ENCODE results near the gene STMN1. TPM values are rescaled to one million over a fixed set of nuclear protein-coding genes. Genes with fewer than 3 reads are reported as not detected.
A peak's percentile ranks its signal among the peaks of the same experiment; 100 is the strongest.

STMN1 gene
- total RNA-seq, 1 experiment from 2014 or later: 206 TPM

GRCh38 chr1:25896266-25896665 is 10.0 kb downstream of the STMN1 start:
- Histone ChIP-seq H3K9me3 (ENCODE audit: low read length) (no peaks in the 10 kb centered on the region), H3K9me2 (replicated peaks; ENCODE audit: low read length) (no peaks in the 10 kb centered on the region), H2AFZ (ENCODE audit: low read length) (no peak overlapping the region), H3K79me2 (ENCODE audit: low read length) (0 out of 2 replicates have a peak, but pooled peaks cover 3% of the 10 kb centered on the region), H3K27ac (ENCODE audit: low read length) (no peak overlapping the region), H3K4me3 (ENCODE audit: low read length) (no peak overlapping the region), H3K27me3 (ENCODE audit: low read length) (no peaks in the 10 kb centered on the region), H3K4me2 (ENCODE audit: low read length) (no peak overlapping the region; the same call in 1 of the 2 replicates), H4K20me1 (ENCODE audit: low read length) (no peaks in the 10 kb centered on the region), H3K4me1 (ENCODE audit: insufficient read depth, low read length) (peaks cover 31% of the 10 kb centered on the region), H3K36me3 (ENCODE audit: low read depth, low read length) (peaks cover 24% of the 10 kb centered on the region), H3F3A (ENCODE audit: low read length, unreplicated experiment) (no peaks in the 10 kb centered on the region), H3K9ac (ENCODE audit: low read length) (no peak overlapping the region)
- ChIA-PET POLR2A (ENCODE audit: unreplicated experiment) (interaction anchor here (0.5 to 1.4 kb wide), 3 partner anchors 11 to 101 kb away, joined by 4 to 12 read pairs (median 4); partner anchors contain the start of gene PAFAH2), CTCF (interaction anchor here (0.8 to 1.9 kb wide), 5 partner anchors 16 to 495 kb away, joined by 3 to 104 read pairs (median 4); partner anchors contain the start of gene PAFAH2)
- peak; percentile 31 for ATAC-seq
- BruUV-seq (replicated peaks): no TSS peak
- TF ChIP-seq EZH2 (IDR thresholded peaks at IDR 0.05; ENCODE audit: low read length, unreplicated experiment) (no peak), CTCF (conservative IDR thresholded peaks at IDR 0.05; ENCODE audit: low read depth, low read length) (no peak), EZH2phosphoT487 (IDR thresholded peaks at IDR 0.05; ENCODE audit: borderline replicate concordance, low read length) (no peak)
- intact Hi-C loops (cut with micrococcal nuclease): loop anchor here (10.0 kb wide), 1 partner anchor 199 kb away; no protein-coding TSS in a partner anchor
- peak; percentile 40 for DNase-seq

- H3K9me2 ChIP-seq (replicated peaks; ENCODE audit: low read length): no peaks in the 10 kb centered on the region
- no peaks in the 10 kb centered on the region for H3K27me3 ChIP-seq (ENCODE audit: low read length)
- H3K4me2 ChIP-seq (ENCODE audit: low read length): no peak overlapping the region
- TF ChIP-seq CTCF (conservative IDR thresholded peaks at IDR 0.05; ENCODE audit: low read depth, low read length) (peak; percentile 96), EZH2phosphoT487 (IDR thresholded peaks at IDR 0.05; ENCODE audit: borderline replicate concordance, low read length) (no peak)
- peaks cover 39% of the 10 kb centered on the region for H3K4me1 ChIP-seq (ENCODE audit: insufficient read depth, low read length)
- no TSS peak for BruUV-seq (replicated peaks)
- ChIA-PET POLR2A (ENCODE audit: unreplicated experiment) (interaction anchor here (0.5 to 1.4 kb wide), 3 partner anchors 11 to 102 kb away, joined by 4 to 12 read pairs (median 4); partner anchors contain the start of gene PAFAH2), CTCF (interaction anchor here (0.6 to 1.9 kb wide), 15 partner anchors 8 to 496 kb away, joined by 3 to 104 read pairs (median 3); partner anchors contain the start of genes PAFAH2 and STMN1)
- no peaks in the 10 kb centered on the region for H3F3A ChIP-seq (ENCODE audit: low read length, unreplicated experiment)
- H4K20me1 ChIP-seq (ENCODE audit: low read length): no peaks in the 10 kb centered on the region
- H3K79me2 ChIP-seq (ENCODE audit: low read length): no peaks in the 10 kb centered on the region
- DNase-seq (peak; percentile 92), ATAC-seq (peak; percentile 76)
- H2AFZ ChIP-seq (ENCODE audit: low read length): no peak overlapping the region
- intact Hi-C loops (cut with micrococcal nuclease): loop anchor here (1.0 to 10.0 kb wide), 3 partner anchors 58 to 199 kb away; partner anchors contain the start of gene PAFAH2
- no peak overlapping the region for H3K4me3 ChIP-seq (ENCODE audit: low read length)
- no peaks in the 10 kb centered on the region for H3K9me3 ChIP-seq (ENCODE audit: low read length)
- no peak overlapping the region for H3K27ac ChIP-seq (ENCODE audit: low read length)
- no peak overlapping the region for H3K9ac ChIP-seq (ENCODE audit: low read length)
- H3K36me3 ChIP-seq (ENCODE audit: low read depth, low read length): peaks cover 16% of the 10 kb centered on the region
Observed at GRCh38 chr1:25895365-25895990, 10.7 kb downstream of the STMN1 start.

Data from PC-3 (cell line).